B cell (primary cell): ENCODE results near the gene GZMB. TPM values are rescaled to one million over a fixed set of nuclear protein-coding genes. Genes with fewer than 3 reads are reported as not detected.
A peak's percentile ranks its signal among the peaks of the same experiment; 100 is the strongest.

Experiments used
- ATAC-seq: fragments of 200-7000 bp; cut with Tn5 transposase; one replicate; pipeline ENCODE4 v1.10.0; 2021; ENCODE audit warnings: low read depth, mild to moderate bottlenecking, moderate number of reproducible peaks, moderate library complexity
- CTCF ChIA-PET: fragments of 350-600 bp; sonication (Branson Sonifier 250); formaldehyde crosslinking; loops from one replicate; lab custom pipeline; 2021; ENCODE audit warnings: antibody characterized with exemption, inconsistent platforms; lab: Charles Lee
- POLR2A ChIA-PET: fragments of 350-600 bp; sonication (Branson Sonifier 250); formaldehyde crosslinking; loops from one replicate; lab custom pipeline; 2021; ENCODE audit warnings: antibody characterized with exemption; lab: Charles Lee
- DNase-seq: peaks from one replicate; pipeline ENCODE4 v3.0.0; 2013
- H2AFZ ChIP-seq: 2 replicates; pipeline ENCODE4 v1.6.1; 2012; ENCODE audit warnings: mild to moderate bottlenecking, low read depth, low read length; ENCODE audit not compliant: insufficient read depth, poor library complexity, severe bottlenecking
- H3K27ac ChIP-seq, 2 donors: 1 replicate in 1 of 2; 2 replicates in 1 of 2; pipeline ENCODE4 v1.5.1; 2012 to 2013; ENCODE audit warnings: low read length in 2 of 2, mild to moderate bottlenecking in 2 of 2, moderate library complexity in 1 of 2
- H3K27me3 ChIP-seq, 4 experiments: fragments of 200-600 bp in 1 of 4; sonication (generic) in 1 of 4; replicated peaks in 1 of 4; 1 replicate in 2 of 4; 2 replicates in 2 of 4; pipeline versions ENCODE4 v1.6.1 to v1.7.0; 2013 to 2016; ENCODE audit warnings: low read length in 3 of 4, mild to moderate bottlenecking in 2 of 4, mixed read lengths in 1 of 4, moderate library complexity in 1 of 4; ENCODE audit not compliant: insufficient read depth in 4 of 4, control insufficient read depth in 3 of 4; ENCODE audit errors: control extremely low read depth in 1 of 4
- H3K36me3 ChIP-seq, 2 experiments: replicated peaks in 1 of 2; 1 replicate in 1 of 2; 2 replicates in 1 of 2; pipeline versions ENCODE4 v1.6.1 to v1.7.1; 2013; ENCODE audit warnings: low read length in 1 of 2; ENCODE audit not compliant: insufficient read depth in 2 of 2, control insufficient read depth in 1 of 2; ENCODE audit errors: control extremely low read depth in 1 of 2, extremely low read depth in 1 of 2
- H3K4me1 ChIP-seq, 2 donors: fragments of 200-600 bp in 1 of 2; sonication (generic) in 1 of 2; 1 replicate in 1 of 2; 2 replicates in 1 of 2; pipeline versions ENCODE4 v1.5.1 to v1.6.1; 2013 to 2017; ENCODE audit warnings: low read length in 2 of 2; ENCODE audit not compliant: control insufficient read depth in 2 of 2, insufficient read depth in 2 of 2
- H3K4me2 ChIP-seq: replicated peaks from 2 replicates; pipeline ENCODE3; 2012; ENCODE audit warnings: mild to moderate bottlenecking, low read depth, low read length; ENCODE audit not compliant: poor library complexity, severe bottlenecking
- H3K4me3 ChIP-seq, 5 experiments: fragments of 200-600 bp in 1 of 5; sonication (generic) in 1 of 5; 1 replicate in 3 of 5; 2 replicates in 2 of 5; pipeline versions ENCODE4 v1.5.1 to v1.7.0; 2011 to 2016; ENCODE audit warnings: low read length in 4 of 5, mild to moderate bottlenecking in 4 of 5, low read depth in 2 of 5, control low read depth in 1 of 5, moderate library complexity in 1 of 5; ENCODE audit not compliant: insufficient read depth in 1 of 5; ENCODE audit errors: control extremely low read depth in 1 of 5, extremely low read depth in 1 of 5
- H3K79me2 ChIP-seq: fragments of 200-600 bp; sonication (generic); one replicate; pipeline ENCODE4 v1.6.0; 2016; ENCODE audit warnings: low read length; ENCODE audit not compliant: control insufficient read depth, insufficient read depth
- H3K9ac ChIP-seq: fragments of 200-600 bp; sonication (generic); 2 replicates; pipeline ENCODE4 v1.6.1; 2017; ENCODE audit warnings: mild to moderate bottlenecking, low read length, moderate library complexity
- H3K9me3 ChIP-seq, 3 donors: one replicate each; pipeline versions ENCODE4 v1.6.1 to v1.7.1; 2013; ENCODE audit warnings: low read length in 2 of 3; ENCODE audit not compliant: control insufficient read depth in 2 of 3, insufficient read depth in 1 of 3; ENCODE audit errors: control extremely low read depth in 1 of 3
- H4K20me1 ChIP-seq: 2 replicates; pipeline ENCODE4 v1.6.0; 2012; ENCODE audit warnings: mild to moderate bottlenecking, low read length; ENCODE audit not compliant: insufficient read depth, control insufficient read depth, poor library complexity, severe bottlenecking
- H3K27ac Mint-ChIP-seq: one replicate; pipeline ENCODE4 v1.8.0; 2021; ENCODE audit warnings: mixed read lengths
- H3K27me3 Mint-ChIP-seq: one replicate; pipeline ENCODE4 v1.8.0; 2021; ENCODE audit warnings: mixed read lengths
- H3K4me1 Mint-ChIP-seq: one replicate; pipeline ENCODE4 v1.8.0; 2021; ENCODE audit warnings: mixed read lengths
- H3K4me3 Mint-ChIP-seq: one replicate; pipeline ENCODE4 v1.8.0; 2021; ENCODE audit warnings: mixed read lengths
- H3K9me3 Mint-ChIP-seq: one replicate; pipeline ENCODE4 v1.8.0; 2022; ENCODE audit warnings: mixed read lengths; ENCODE audit not compliant: insufficient read depth
- EZH2 ChIP-seq: IDR thresholded peaks from 2 replicates; pipeline ENCODE4 v1.6.1; 2012; ENCODE audit warnings: borderline replicate concordance, low read depth, mild to moderate bottlenecking, moderate library complexity, low read length; ENCODE audit not compliant: insufficient read depth, poor library complexity, severe bottlenecking
- WGBS: methylation state at CpG from one replicate; pipeline ENCODE4 v1.1.5; 2013; ENCODE audit warnings: missing lambda C conversion rate; ENCODE audit not compliant: insufficient coverage; 5-methylcytosine and 5-hydroxymethylcytosine counted together
- intact Hi-C: fragments of 100-400 bp; cut with micrococcal nuclease; formaldehyde crosslinking; loops from one replicate; pipeline ENCODE4 v1.10.0; 2022
- polyA plus RNA-seq: library from polyadenylated mRNA; depleted of rRNA; stranded (reverse); fragments of >200 nt; gene quantifications from 2 replicates; pipeline ENCODE4 v1.2.3, GENCODE V29; 2012
- total RNA-seq, 2 donors: library from RNA; stranded (reverse); fragments of 120-200 nt in 1 of 2; gene quantifications; 1 replicate in 1 of 2; 2 replicates in 1 of 2; pipeline versions ENCODE4 v1.2.3 to v1.2.4, GENCODE V29; 2013 to 2022
- TF ChIP-seq, protein P1 (sequence below): fragments of 200-600 bp; IDR thresholded peaks from one replicate; pipeline ENCODE4 v1.8.0; 2022; ENCODE audit warnings: antibody characterized with exemption, mild to moderate bottlenecking

The GZMB gene
- total and polyA plus RNA-seq, 2 donors (not counting 1 experiment from before 2014, with no cell fraction given): 0.88 to 1.5 TPM

GRCh38 chr14:24678801-24679247, 44.8 kb upstream of the GZMB start:
- Histone ChIP-seq H4K20me1 (no peaks in the 10 kb centered on the region), H3K27ac (peak overlapping the region in 1 of 2 donors; percentile 7), H3K9me3 (no peaks in the 10 kb centered on the region), H3K4me2 (peak overlapping the region; percentile 75), H2AFZ (peak overlapping the region; percentile 84), H3K27me3 (no peaks in the 10 kb centered on the region), H3K36me3 (no peaks in the 10 kb centered on the region), H3K4me3 (peak overlapping the region; percentile 3 to 58 (median 31)), H3K9ac (peak overlapping the region; percentile 60), H3K4me1 (peaks cover 32% of the 10 kb centered on the region in 2 donors), H3K79me2 (no peaks in the 10 kb centered on the region)
- no peak for TF ChIP-seq EZH2
- TF ChIP-seq, protein P1, sequence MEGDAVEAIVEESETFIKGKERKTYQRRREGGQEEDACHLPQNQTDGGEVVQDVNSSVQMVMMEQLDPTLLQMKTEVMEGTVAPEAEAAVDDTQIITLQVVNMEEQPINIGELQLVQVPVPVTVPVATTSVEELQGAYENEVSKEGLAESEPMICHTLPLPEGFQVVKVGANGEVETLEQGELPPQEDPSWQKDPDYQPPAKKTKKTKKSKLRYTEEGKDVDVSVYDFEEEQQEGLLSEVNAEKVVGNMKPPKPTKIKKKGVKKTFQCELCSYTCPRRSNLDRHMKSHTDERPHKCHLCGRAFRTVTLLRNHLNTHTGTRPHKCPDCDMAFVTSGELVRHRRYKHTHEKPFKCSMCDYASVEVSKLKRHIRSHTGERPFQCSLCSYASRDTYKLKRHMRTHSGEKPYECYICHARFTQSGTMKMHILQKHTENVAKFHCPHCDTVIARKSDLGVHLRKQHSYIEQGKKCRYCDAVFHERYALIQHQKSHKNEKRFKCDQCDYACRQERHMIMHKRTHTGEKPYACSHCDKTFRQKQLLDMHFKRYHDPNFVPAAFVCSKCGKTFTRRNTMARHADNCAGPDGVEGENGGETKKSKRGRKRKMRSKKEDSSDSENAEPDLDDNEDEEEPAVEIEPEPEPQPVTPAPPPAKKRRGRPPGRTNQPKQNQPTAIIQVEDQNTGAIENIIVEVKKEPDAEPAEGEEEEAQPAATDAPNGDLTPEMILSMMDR: peak; percentile 100
- Mint-ChIP-seq H3K27me3 (no peaks in the 10 kb centered on the region), H3K4me1 (peaks cover 49% of the 10 kb centered on the region), H3K27ac (peak overlapping the region; percentile 76), H3K9me3 (no peaks in the 10 kb centered on the region), H3K4me3 (peak overlapping the region; percentile 84)
- intact Hi-C loops: loop anchor here (1.0 to 10.0 kb wide), 5 partner anchors 26 to 344 kb away; partner anchors contain the start of genes ADCY4, NFATC4 and RIPK3
- ChIA-PET POLR2A (no interaction called here), CTCF (interaction anchor here (0.6 to 5.6 kb wide), 19 partner anchors 11 to 242 kb away, joined by 3 to 74 read pairs (median 4); partner anchors contain the start of gene GZMH)
- WGBS: 0% methylated on average over 6 of the region's 11 CpGs
- peak; percentile 91 for DNase-seq
- ATAC-seq: peak; percentile 96

DNA sequence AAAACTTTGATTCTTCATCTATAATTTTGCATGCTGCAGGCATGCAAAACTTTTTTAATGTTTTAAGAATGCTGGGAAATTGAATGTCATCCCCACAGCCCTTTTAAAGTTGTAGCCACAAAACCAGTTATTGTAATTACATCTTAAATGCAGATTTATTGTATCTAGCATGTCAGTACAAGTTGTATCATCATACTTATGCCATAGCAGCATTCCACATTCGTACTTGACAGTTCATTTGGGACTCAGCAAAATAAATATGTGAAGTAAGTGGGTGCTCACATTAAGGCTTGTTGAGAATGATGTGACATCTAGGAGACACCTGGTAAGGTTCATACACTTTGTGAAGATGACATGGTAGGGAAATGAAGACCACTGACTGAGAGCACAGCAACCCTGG, 44.0 kb upstream of the GZMB start:
- ATAC-seq (no peak), DNase-seq (no peak)
- no peak overlapping the region for H3K27ac ChIP-seq
- TF ChIP-seq, protein P1: no peak
- no peak for TF ChIP-seq EZH2
- H3K4me1 ChIP-seq: peaks cover 41% of the 10 kb centered on the region in 2 donors
- no CpG with 5 or more reads among the region's 1 CpG for WGBS
- H3K4me2 ChIP-seq: no peak overlapping the region
- ChIA-PET CTCF (interaction anchor here (0.6 to 5.6 kb wide), 9 partner anchors 12 to 455 kb away, joined by 3 to 74 read pairs (median 11); partner anchors contain the start of gene GZMH), POLR2A (no interaction called here)
- no peaks in the 10 kb centered on the region for H3K27me3 ChIP-seq
- no peaks in the 10 kb centered on the region for H3K9me3 Mint-ChIP-seq
- H3K4me3 Mint-ChIP-seq: no peak overlapping the region
- H3K27ac Mint-ChIP-seq: no peak overlapping the region
- H3K27me3 Mint-ChIP-seq: no peaks in the 10 kb centered on the region
- no peak overlapping the region for H3K9ac ChIP-seq
- no peaks in the 10 kb centered on the region for H4K20me1 ChIP-seq
- H3K79me2 ChIP-seq: no peaks in the 10 kb centered on the region
- no peaks in the 10 kb centered on the region for H3K36me3 ChIP-seq
- H2AFZ ChIP-seq: no peak overlapping the region
- intact Hi-C loops: loop anchor here (2.0 to 10.0 kb wide), 4 partner anchors 27 to 343 kb away; partner anchors contain the start of genes ADCY4, NFATC4 and RIPK3
- H3K9me3 ChIP-seq: no peaks in the 10 kb centered on the region
- H3K4me3 ChIP-seq: no peak overlapping the region
- peaks cover 57% of the 10 kb centered on the region for H3K4me1 Mint-ChIP-seq
